GM10248 (cell line): ENCODE data around the gene LRRK1.

Experiments
- CTCF ChIA-PET: fragments of 300-600 bp; sonication (Branson Sonifier 250); formaldehyde crosslinking; extraction: SDS; loops from one replicate; lab custom pipeline; 2021; ENCODE audit warnings: antibody characterized with exemption; lab: Yijun Ruan, JAX
- POLR2A ChIA-PET: fragments of 350-650 bp; sonication (Branson Sonifier 250); formaldehyde crosslinking; extraction: SDS; loops from one replicate; lab custom pipeline; 2020; ENCODE audit warnings: antibody characterized with exemption; lab: Yijun Ruan, JAX
- DNase-seq: peaks from one replicate; pipeline ENCODE4 v3.0.0; 2012; ENCODE audit errors: extremely low spot score
- CTCF ChIP-seq: IDR thresholded peaks from 2 replicates; pipeline ENCODE4 v1.5.1; 2012; ENCODE audit warnings: mild to moderate bottlenecking, low read depth; ENCODE audit errors: extremely low read depth, missing control alignments, control extremely low read depth

Gene LRRK1

DNA sequence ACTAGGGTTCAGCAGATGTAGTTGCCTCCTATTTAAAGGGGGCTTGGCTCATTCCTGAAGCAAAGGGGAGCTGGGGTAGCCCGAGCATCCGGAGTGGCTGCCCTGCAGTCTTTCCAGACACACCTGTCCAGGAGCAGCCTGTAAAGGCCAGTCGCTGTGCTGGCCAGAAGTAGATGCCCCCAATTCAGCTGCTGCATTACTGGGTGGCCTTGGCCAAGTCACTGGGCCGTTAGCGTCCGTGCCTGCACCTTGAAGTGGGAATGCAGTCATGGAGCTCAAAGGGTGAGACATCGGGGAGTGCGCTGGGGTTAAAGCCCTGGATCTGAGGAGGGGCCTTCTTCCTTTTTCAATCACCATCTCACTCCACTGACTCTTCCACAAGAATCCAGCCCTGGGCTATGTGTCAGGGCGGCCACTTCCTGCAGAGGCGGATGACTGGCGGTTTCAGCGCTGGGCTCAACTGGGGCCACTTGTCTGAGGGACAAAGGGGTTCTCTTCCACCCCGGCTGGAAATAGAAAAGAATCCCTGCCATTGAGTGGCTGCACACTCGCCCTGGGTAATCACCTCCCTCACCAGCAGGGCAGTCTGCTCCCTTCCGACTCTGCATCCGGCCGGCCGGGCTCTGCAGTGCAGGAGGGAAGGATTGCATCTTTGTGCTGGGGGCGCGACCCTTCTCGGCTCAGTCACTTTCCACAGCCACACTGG is 27.7 kb upstream of the LRRK1 start:
- TF ChIP-seq CTCF: no peak
- POLR2A ChIA-PET: no interaction called here
- no peak for DNase-seq
- CTCF ChIA-PET: interaction anchor here (1.1 to 3.1 kb wide), 4 partner anchors 11 to 26 kb away, joined by 3 to 10 read pairs (median 4); no protein-coding TSS in a partner anchor

DNA sequence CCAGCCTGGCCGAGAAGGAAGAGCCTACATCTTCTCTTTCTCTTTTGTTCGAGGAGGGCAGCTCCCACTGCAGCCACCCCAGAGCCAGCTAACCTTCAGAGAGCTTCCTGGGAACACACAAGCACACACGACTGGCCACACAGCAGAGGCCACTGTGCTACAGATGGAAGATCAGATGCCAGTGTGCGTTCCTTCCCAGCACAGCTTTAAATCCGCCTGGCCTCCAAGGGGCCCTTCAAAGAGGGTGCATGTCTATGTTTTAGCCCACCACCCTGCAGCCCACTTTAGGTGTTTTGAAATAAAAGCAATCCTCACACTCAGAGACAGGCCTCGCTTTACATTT is 27.2 kb upstream of the LRRK1 start:
- no peak for DNase-seq
- no peak for TF ChIP-seq CTCF
- ChIA-PET POLR2A (no interaction called here), CTCF (interaction anchor here (1.1 to 3.1 kb wide), 4 partner anchors 10 to 26 kb away, joined by 3 to 10 read pairs (median 4); no protein-coding TSS in a partner anchor)

DNA sequence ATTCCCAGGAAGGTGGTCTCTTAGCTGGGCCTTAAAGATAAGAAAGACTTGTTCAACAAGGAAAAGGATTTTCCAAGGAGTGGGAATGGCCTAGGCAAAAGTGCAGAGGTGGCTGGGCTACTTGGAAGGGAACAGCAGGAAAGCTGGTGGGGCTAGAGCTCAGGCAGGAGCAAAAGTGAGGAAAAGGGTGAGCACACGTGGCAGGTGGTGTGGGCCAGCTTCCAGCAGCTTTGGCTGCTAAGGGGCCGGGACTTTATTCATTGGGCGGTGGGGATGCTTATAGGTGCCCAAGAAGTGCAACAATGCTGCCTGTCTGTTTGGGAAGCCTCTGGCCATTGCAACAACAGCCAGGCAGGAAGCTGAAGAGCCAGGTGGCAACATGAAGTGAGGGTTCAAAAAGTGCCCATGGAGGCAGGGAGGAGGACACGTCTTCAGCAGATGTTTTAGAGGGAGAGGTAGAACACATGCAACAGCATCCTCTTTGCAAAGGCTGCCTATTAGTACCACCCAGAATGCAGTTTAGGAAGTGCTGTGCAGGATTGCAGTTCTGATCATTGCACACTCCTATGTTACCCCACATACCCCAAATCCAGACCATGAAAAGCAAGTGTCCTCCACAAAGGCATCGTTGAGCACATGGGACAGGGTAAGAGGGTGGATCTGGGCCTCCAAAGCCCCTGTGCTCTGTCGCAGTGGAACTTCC is 25.7 kb upstream of the LRRK1 start:
- no peak for DNase-seq
- POLR2A ChIA-PET: no interaction called here
- no peak for TF ChIP-seq CTCF
- CTCF ChIA-PET: interaction anchor here (0.9 to 3.1 kb wide), 4 partner anchors 9 to 24 kb away, joined by 3 to 10 read pairs (median 4); no protein-coding TSS in a partner anchor

DNA sequence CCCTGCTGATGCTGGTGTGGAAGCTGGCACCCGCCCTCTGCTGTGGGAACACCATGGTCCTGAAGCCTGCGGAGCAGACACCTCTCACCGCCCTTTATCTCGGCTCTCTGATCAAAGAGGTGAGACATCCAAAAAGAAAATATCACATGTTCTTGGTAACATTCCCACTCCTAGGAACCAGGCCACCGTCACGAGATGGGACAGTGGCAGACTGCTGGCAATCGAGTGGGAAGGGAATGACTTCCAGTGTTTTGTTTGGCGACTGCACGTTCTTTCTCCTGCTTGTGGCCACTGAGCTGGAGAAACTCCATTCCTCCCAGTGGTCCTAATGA is 25.2 kb upstream of the LRRK1 start:
- POLR2A ChIA-PET: no interaction called here

GRCh38 chr15:100895721-100896120 is 23.4 kb upstream of the LRRK1 start:
- ChIA-PET POLR2A (no interaction called here), CTCF (interaction anchor here (1.9 to 4.8 kb wide), 2 partner anchors 14 to 22 kb away, joined by 8 to 22 read pairs; partner anchors contain the start of gene LRRK1)
- DNase-seq: no peak
- TF ChIP-seq CTCF: no peak

More for the DNA sequence above, 25.2 kb upstream of the LRRK1 start:
- no peak for DNase-seq
- TF ChIP-seq CTCF: no peak
- CTCF ChIA-PET: interaction anchor here (0.9 to 1.2 kb wide), 2 partner anchors 11 to 24 kb away, joined by 3 read pairs; no protein-coding TSS in a partner anchor

DNA sequence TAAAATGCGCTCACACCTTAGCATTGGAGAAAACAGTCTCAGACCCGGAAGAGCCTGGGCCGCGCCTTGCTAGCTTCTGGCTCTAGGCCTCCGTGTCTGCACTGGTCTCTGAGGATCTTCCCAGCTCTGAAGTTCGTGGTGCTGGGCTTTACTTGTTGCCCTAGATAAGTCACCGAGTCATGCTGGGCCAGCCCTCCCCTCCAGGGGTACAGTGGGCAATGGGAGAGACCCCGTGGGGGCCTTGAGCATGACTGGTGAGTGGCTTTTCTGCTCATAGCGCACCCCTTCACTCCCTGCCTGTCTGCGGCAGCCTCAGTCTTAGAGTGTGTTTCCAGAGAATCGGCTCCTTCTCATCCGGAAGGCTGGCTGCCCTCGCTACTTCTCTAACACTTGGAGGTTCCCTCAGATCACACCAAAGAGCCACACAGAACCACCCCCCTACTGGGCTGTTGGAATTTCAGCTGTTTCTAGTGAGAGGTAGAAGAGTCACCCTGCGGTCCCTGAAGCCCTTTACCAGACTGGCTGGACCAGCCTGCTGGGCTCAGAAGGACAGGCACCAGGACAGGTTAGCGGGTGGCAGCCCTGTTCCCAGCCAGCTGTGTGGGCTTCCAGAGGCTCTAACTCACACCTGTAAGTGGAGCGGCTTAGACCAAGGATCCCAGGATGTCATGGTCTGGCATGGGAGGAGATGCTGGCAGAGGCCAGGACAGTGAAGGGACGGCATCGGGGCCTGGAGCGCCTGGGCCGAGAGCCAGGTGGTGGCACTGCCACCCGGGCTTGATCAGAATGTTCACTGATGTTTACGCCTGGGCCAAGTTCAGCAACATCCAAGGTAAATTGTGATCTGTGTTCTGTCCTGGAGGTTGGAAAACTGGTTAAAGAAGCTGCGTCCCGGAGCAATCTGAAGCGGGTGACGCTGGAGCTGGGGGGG is 21.7 kb upstream of the LRRK1 start:
- POLR2A ChIA-PET: no interaction called here
- CTCF ChIA-PET: interaction anchor here (1.1 to 4.8 kb wide), 7 partner anchors 13 to 111 kb away, joined by 3 to 22 read pairs (median 5); partner anchors contain the start of gene LRRK1
- no peak for TF ChIP-seq CTCF
- DNase-seq: no peak
